ENCODE data around the gene KIF27.
A peak's percentile ranks its signal among the peaks of the same experiment; 100 is the strongest.
"Not testable (repeated sequence)": the region's sequence is repeated elsewhere in the genome, so short reads cannot be mapped to it uniquely, and the experiment has no call there.

The KIF27 gene, protein sequence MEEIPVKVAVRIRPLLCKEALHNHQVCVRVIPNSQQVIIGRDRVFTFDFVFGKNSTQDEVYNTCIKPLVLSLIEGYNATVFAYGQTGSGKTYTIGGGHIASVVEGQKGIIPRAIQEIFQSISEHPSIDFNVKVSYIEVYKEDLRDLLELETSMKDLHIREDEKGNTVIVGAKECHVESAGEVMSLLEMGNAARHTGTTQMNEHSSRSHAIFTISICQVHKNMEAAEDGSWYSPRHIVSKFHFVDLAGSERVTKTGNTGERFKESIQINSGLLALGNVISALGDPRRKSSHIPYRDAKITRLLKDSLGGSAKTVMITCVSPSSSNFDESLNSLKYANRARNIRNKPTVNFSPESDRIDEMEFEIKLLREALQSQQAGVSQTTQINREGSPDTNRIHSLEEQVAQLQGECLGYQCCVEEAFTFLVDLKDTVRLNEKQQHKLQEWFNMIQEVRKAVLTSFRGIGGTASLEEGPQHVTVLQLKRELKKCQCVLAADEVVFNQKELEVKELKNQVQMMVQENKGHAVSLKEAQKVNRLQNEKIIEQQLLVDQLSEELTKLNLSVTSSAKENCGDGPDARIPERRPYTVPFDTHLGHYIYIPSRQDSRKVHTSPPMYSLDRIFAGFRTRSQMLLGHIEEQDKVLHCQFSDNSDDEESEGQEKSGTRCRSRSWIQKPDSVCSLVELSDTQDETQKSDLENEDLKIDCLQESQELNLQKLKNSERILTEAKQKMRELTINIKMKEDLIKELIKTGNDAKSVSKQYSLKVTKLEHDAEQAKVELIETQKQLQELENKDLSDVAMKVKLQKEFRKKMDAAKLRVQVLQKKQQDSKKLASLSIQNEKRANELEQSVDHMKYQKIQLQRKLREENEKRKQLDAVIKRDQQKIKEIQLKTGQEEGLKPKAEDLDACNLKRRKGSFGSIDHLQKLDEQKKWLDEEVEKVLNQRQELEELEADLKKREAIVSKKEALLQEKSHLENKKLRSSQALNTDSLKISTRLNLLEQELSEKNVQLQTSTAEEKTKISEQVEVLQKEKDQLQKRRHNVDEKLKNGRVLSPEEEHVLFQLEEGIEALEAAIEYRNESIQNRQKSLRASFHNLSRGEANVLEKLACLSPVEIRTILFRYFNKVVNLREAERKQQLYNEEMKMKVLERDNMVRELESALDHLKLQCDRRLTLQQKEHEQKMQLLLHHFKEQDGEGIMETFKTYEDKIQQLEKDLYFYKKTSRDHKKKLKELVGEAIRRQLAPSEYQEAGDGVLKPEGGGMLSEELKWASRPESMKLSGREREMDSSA (N-terminal part only)

DNA sequence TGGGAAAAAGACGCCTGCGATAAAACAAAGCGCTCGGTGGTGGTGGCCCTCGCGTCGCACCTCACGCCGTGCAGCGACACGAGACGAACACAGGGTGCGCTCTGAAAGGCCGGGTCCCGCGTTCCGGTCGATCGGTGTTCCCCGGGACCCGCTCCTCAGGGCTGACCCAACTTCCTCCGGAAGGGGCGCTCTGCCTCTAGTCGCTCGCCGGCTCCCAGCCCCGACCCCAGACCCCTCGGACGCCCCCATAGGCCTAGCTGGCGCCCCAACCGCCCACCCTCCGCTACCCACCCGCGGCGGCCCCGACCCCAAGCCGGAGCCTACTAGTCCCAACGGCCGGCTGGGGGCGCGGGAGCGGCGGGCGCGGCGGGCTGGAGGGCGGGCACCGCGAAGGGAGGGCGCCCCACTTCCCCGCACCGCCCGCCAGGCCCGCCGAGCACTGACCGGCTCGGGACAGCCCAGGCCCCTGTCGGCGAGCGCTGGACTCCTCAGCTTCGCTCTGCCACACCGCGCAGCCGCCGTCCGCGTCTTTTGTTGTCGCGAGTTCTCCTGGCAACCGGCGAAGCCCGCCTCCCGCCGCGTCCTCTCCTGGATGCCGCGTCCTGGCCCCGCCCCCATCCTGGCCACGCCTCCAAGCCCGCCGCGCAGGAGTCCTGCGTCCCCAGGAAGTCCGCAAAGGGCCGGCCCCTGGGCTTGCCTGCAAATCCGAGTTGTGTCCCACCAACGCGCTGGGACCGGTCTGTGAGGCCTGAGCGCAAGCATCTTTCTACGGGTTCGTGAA, at the start of gene KIF27:
TSS of gene KIF27 (minus strand) at position 506 of the 781 bp plus-strand sequence. CDS start 5,841 bp downstream, outside the sequence.
- DNase-seq = peak; percentile 95

DNA sequence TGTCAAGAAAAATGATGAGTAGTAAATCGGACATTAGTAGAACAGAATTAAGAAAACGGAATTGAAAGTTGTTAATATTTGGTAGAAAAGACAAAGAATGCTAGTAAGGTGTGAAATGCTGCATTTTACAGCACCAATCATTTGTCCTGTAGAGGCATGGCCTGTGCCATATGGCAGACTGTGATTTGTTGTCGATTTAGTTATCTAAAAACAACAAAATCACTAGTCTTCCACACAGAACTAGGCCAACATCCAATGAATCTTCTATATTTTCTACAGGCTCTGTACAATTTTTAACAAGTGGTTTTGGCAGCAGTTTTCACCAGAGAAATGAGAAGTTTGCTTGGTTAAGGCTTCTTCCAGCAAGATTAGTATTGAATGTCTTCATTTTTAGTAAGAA, 48.4 kb upstream of the KIF27 start:
- no peak for DNase-seq

DNA sequence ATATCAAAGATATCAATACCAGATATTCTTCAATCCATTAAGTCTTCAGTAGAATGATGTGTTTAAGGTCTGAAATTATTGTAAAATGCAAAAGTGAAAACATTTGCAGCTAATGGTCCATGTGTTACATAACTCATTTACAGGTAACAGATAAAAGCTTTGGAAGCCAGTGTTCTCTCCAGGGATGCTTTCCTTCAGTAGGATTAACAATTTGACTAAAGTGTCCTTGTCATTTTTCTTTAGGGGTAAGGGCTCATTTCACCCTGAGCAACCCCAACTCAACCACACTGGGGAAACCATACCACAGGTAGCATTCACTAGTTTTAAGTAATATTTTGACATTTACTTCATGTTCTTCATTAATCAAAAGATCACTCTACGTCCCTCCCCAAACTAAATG, 45.8 kb upstream of the KIF27 start:
- no peak for DNase-seq

DNA sequence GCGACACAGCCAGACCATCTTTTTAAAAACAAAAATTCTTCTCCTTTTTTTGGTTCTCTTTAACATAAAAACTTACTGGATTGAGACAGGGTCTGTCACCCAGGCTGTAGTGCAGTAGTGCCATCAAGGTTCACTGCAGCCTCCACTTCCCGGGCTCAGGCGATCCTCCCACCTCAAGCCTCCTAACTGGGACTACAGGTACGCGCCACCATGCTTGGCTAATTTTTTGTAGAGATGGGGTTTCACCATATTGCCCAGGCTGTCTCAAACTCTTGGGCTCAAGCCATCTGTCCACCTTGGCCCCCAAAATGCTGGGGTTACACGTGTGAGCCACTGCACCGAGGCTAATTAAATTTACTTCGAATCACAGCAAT, 45.0 kb upstream of the KIF27 start:
- DNase-seq = no peak

DNA sequence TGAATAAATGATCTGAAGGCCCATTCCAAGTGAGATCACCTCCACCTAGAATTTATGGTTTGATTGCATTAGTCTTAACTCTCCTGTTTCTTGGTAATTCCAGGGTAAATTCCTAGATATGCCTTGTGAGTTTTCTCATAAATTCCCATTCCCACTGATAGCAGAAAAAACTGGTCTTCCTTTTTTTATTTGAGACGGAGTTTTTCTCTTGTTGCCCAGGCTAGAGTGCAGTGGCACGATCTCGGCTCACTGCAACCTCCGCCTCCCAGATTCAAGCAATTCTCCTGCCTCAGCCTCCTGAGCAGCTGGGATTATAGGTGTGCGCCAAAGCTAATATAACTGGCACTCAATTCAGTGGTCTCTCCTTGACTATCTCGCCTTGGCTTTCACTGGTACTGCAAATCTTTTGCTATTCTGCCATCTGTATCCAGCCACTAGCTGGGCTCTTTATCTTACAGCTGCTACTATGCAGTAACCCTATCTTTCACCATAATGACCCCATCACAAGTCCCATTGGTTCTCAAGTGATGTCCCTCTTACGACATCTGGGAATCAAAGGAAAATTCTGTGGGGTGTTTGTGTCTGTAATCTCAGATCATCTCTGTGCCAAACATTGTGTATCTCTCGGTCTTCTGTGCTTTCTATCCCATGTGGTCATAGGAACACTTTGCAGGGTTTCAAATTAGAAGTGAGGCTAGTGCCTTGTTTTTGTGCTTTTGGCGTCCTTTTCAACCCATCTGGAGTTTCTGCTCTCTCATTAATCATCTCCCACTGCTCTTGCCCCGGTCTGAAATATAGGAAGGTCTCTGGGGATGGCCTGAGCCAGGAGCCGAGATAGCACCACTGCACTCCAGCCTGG, 44.3 kb upstream of the KIF27 start:
- DNase-seq = no peak

DNA sequence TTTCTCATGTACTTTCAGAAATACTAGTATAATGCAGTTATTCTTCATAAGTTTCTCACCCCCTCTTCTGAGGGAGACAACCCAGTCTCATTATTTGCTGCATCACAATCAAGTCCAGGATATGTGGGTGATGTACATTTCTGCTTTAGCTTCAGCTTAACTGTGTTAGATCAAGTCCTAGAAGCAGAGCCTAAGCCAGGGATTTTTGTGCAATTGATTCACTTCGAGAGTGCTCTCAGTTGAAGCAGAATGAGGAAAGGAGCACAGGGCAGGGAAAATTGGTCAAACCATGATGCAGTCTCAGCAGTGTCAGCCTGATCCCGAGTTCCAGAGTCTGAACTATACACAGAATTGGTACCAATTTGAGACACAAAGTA, 43.7 kb upstream of the KIF27 start:
- no peak for DNase-seq

DNA sequence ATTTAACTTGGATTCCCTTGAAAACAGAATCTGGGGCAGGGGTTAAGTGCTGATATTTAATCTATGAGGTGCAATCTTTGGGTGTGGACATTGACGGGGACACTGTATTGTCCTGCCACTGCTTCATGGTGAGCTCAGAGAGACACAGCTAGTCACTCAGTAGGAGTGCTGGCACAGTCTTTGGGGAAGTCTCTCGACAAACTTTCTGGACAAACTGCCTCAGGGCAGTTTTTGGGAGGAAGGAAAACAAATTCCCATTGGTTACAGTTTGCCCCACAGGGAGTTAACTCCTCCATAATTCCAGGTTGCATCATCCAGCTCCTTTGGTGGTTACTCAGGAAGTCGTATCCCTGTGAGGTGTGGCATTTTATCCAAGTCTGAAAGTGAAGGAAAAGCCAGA, 40.9 kb upstream of the KIF27 start:
- no peak for DNase-seq

DNA sequence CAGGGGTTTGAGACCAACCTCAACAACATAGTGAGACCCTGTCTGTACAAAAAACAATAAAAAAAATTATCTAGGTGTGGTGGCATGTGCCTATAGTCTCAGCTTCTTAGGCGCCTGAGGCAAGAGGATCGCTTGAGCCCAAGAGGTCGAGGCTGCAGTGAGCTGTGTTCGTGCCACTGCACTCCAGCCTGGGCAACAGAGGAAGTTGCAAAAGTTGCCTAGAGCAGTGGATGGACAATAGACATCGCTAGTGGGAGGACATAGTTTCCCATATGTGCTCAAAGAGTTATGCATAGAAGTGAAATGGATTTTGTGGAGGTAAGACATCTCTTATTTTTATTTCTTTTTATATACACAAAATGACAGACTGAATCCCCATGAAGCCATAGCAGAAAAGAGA, 39.8 kb upstream of the KIF27 start:
- DNase-seq = no peak

DNA sequence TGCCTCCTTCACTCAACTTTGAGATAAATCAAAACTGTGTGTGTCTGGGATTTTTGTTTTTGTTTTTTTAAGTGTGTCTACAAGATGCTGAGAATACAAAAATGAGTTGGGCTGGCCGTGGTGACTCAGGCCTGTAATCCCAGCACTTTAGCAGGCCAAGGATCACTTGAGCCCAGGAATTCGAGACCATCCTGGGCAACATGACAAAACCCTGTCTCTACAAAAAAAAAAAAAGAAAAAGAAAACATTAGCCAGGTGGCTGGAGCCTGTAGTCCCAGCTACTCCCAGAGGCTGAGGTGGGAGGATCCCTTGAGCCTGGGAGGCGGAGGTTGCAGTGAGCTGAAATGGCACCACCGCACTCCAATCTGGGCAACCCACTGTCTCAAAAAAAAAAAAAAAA, 37.8 kb upstream of the KIF27 start:
- DNase-seq = no peak

DNA sequence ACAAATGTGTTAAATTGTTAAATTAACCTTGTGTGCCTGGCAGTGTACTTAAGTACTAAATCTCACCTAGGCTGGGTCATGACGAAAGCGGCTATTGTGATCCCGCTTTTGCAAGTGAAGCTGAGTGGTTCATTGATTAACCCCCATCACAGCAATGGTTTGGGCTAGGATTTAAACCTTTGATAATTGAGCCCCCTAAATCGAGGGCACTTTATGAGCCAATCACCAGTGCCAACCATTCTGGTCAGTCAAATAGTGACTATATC, 35.9 kb upstream of the KIF27 start:
- DNase-seq = no peak

DNA sequence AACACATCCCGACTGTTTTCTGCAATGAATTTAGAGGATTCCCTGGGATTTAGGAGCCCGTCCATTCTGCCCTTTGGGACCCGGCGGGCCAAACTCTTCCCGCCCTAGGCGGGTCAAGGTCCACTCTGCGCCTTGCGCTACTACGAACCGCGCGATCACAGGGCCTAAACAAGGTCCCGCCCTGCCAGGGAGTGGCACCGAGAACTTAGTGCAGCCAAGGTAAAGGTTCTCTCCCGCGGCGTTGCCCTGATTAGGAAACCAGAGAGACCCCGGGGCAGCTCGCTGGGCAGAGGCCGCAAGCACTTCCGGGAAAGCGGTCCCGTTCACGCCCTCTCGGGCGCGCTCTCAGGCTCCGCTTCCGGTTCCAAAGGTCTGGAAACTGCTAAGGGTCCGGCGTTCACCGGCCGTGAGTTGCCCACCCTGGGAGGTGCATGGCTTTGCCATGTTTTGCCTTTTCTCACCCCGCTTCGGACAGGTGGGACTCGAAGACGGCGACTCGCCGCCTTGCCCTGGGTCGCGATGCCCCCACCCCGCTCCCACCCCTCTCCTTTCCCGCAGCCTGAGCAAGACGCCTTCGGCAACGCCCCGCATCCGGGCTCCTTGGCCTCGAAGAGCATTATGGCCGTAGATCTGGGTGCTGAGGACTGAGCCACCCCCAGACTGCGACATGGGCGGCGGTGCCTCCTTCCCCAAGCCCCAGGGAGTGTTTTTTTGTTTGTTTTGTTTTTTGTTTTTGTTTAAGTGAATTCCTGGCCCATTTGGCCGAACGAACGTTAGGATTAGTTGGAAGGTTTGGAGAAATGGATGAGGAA, 35.4 kb upstream of the KIF27 start:
- DNase-seq = peak; percentile 67

DNA sequence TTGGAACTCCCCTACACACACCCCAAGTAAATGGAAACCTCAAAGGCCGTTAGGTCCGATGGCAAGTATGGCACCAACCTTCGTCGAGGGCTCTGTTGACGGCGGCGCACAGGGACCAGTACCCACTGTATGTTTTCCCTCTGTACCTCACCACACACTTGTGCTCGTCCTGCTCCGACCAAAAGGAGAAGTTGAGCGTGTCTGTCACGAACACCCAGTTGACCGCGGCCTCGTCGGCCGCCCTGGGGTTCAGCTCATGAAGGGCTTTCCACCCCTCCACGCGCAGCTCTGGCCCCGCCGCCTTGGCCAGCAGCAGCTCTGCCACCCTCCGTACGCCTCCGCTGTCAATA, 34.8 kb upstream of the KIF27 start:
- DNase-seq = no peak

DNA sequence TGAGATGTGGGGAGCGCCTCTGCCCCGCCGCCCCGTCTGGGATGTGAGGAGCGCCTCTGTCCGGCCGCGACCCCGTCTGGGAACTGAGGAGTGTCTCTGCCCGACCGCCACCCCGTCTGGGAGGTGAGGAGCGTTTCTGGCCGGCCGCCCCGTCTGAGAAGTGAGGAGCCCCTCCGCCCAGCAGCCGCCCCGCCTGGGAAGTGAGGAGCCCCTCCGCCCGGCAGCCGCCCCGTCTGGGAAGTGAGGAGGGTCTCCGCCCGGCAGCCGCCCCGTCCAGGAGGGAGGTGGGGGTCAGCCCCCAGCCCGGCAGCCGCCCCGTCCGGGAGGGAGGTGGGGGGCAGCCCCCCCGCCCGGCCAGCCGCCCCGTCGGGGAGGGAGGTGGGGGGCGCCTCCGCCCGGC, 26.9 kb upstream of the KIF27 start:
- not testable (repeated sequence) for DNase-seq

DNA sequence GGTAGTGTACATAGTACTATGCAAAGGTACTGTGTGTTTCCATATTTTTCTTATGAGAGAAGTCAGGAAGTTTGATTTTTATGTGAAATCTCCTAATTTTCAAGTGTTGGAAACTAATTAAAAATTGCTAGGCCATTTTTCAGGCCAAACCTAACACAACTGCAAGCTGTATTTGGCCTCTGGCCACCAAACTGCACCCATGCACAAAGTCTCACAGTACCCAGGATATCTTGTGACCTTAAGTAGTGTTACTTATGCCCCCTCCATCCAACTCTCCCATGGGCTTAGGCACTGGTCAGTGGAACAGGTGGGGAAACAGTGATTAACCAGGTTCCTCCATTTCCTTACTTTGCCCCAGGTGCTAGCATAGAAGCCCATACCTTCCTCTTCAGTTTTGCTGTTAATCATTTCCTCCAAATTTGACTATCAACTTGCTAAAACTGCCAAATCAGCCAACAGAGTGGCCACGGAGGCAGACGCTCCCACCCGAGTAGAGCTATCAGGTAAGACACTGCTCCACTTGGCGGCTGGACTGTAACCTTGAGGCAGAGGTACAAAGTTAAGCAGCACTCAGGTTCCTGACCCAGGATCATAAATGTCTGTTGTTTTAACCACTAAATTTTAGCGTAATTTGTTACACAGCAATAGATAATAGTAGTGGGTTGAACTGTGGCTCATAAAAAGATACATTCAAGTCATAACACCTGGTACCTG, 19.5 kb upstream of the KIF27 start:
- no peak for DNase-seq

DNA sequence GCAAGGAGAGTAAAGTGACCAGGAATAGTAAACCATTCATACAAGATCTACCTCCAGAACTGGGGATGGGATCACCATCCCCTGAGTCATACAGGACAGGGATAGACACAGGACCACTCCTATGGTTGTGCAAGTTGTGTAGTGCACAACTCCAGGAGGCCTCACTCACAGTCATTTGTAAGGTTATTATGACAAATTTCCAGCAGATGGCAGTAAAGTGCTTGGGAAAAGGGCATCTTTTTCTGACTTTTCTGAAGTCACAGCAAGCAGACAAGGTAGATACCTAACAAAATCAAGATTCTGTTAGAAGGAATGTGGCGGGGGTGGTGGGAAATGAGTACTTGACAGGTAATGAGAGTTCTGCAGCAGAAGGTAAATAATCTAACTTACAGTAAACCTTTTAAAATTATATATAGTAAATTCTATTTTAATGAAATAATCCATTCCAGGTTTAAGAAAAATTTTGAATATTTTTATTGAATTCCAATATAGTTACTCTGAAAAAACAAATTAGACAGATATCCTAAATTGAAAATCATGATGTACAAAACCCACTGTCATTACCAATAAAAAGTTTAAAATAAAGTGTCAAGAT, 16.7 kb upstream of the KIF27 start:
- DNase-seq = peak; percentile 69

DNA sequence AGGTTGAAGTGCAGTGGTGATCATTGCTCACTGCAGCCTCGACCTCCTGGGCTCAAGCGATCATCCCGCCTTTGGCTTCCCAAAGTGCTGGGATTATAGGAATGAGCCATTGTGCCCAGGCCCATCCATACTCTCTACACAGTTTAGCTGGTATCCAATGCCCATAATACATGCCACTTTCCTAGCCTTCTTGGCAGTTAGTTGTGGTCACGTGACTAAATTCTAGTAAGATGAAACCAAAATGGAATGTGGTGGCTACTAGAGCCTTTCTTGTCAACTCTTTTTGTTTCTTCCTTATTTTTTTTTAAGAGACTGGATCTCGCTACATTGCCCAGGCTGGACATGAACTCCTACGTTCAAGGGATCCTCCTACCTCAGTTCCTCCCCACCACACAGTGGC, 15.3 kb upstream of the KIF27 start:
- no peak for DNase-seq

DNA sequence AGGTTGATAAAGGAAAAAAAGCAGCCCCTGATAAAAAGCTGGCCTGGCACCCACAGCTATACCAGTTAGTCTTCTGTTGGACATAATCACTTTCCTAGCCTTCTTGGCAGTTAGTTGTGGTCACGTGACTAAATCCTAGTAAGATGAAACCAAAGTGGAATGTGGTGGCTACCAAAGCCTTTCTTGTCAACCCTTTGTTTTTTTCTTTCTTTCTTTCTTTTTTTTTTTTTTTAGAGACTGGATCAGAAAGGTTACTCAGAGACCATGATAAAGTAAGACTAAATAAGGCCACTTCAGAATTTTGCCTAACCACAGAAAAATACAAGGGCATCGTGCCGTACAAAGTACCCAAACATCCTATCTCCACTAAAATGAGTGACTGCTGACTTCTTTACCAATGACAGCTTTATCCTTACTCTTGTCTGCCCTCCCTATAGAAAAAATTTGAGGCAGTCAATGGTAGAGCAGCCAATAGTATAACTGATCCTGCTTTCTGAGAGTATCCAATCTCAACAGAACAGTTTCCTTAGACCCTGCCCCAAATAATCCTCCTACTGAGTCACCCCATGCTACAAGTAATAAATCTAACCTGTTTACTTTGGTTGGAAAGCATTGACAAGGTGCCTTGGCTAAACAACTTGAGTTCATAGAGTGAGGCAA, 14.2 kb upstream of the KIF27 start:
- no peak for DNase-seq

DNA sequence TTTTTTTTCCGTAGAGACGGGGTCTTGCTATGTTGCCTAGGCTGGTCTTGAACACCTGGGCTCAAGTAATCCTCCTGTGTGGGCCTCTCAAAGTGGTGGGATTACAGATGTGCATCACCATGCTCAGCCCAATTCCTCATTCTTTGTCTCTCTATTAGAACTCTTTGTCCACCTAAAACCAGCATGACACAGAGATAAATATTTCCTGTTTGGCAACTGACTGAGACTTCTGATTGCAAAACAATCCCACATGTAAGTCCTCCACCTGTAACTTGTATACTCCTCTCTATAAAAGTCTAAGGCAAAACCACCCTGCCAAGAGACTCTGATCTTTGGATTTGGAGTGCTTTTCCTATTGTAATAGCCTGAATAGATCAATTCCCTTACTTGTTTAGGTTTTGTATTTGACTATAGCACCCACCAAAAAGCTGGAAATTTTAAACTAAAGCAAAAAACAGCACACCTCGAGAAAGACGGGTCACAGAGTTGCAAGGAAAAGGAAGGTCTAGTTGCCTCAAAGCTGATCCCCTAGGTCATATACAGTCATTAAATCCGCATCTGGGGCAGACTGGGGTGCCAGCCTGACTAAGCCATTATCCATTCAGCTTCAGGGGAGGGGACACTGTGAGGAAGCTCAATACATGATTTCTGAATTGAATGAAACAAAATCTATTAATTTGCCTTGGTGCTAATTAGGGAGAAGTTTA, 13.5 kb upstream of the KIF27 start:
- DNase-seq = no peak

DNA sequence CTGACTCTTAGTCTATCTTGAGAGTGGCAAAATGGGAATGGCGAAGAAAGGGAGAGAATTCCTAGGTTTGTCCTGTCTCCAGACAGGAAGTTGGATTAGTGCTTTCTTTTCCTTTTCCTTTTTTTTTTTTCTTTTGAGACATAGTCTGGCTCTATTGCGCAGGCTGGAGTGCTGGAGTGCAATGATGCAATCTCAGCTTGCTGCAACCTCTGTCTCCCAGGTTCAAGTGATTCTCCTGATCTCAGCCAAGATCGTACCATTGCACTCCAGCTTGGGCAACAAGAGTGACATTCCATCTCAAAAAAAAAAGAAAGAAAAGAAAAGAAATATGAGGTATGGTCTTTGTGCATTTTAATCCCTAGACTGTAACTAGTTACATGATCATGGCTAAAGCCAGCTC, 12.6 kb upstream of the KIF27 start:
- no peak for DNase-seq
